ENCODE measurements around the gene TRPV4.

Gene TRPV4

GRCh38 chr12:109841356-109841755, 8.2 kb upstream of the TRPV4 start:
- Mint-ChIP-seq H3K4me3 (no peak overlapping the region), H3K9me3 (no peaks in the 10 kb centered on the region), H3K4me1 (peaks cover 12% of the 10 kb centered on the region), H3K27ac (peak overlapping the region in 1 of 2 donors; percentile 74), H3K27me3 (no peaks in the 10 kb centered on the region)
- DNase-seq = no peak
- ATAC-seq = no peak

DNA sequence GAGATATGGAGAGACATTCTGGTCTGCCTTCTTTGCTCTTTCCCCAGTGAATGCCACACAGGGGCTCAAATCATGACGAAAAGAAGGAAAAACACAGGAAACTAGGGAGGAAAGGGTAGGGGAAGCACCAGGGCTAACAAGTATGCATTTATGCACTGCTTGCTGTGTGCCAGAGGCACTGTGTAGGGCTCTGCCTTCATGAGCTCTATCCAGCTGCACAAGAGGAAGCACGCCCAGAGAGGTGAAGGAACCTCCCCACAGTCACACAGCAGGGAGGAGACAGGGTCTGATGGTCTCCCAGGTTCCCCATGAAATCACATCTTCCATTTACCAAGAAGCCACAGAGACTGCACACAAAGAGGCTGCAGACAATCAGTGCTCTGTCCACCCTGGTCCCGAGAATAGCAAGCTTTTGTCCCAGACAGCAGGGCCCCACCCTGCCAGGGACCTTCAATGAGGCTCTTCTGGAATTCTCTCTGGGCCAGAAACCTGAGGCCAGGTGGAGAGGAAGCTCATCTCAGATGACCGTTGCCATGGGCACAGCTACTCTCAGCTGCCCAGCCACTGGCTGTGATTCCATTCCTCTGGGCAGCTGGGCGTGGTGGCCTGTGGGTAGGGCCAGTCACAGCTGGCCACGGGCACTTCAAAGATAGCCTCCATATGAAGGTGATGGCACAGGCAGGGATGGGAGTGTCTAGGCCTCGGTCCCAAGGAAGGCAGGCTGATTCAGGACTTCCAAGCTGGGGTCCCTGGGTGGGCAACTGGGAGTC, 7.3 kb upstream of the TRPV4 start:
- DNase-seq (no peak), ATAC-seq (no peak)
- no peak overlapping the region for H3K27ac Mint-ChIP-seq
- no peak overlapping the region for H3K4me3 Mint-ChIP-seq
- no peaks in the 10 kb centered on the region for H3K9me3 Mint-ChIP-seq
- peaks cover 6% of the 10 kb centered on the region for H3K27me3 Mint-ChIP-seq
- H3K4me1 Mint-ChIP-seq = peaks cover 10% of the 10 kb centered on the region

DNA sequence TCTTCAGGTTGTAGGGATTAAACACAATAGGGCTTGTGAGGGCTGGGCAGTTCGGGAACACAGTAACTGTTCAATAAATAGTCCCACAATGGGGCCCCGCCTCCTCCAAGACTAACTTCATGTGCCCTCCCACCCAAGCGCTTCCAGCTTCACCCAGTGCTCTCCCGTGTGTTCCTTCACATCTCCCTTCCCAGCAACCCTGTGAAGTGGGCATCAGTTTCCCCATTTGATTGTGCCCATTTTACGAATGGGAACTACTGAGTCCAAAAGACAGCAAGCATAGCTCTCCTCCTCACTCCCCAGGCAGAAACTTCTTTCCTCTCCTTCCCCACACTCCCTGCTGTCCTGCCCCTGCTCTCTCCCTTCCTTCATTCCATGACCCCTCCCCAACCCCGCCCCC, 6.2 kb upstream of the TRPV4 start:
- Mint-ChIP-seq H3K4me3 (no peak overlapping the region), H3K4me1 (no peaks in the 10 kb centered on the region), H3K9me3 (no peaks in the 10 kb centered on the region), H3K27me3 (peaks cover 16% of the 10 kb centered on the region), H3K27ac (peak overlapping the region in 1 of 2 donors; percentile 42)
- DNase-seq (no peak), ATAC-seq (no peak)

DNA sequence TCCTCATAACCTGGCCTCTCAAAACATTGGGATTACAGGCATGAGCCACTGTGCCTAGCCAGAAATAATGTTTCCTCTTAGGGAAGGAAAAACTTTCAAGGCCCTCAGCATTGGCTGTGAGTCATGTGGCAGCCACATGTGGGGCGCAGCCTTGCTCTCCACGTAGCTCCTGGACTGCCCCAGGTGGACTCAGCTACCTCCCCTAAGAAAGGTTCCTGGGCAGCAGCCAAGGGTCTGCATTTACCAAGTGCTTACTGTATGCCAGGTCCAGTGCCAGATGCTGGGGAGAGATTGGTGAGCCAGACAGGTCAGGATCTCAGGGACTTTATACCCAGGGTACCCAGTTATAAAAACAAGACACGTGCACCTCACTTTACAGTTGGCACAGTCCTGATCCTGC, 3.7 kb upstream of the TRPV4 start:
- no peak for ATAC-seq
- H3K27ac Mint-ChIP-seq = no peak overlapping the region
- no peaks in the 10 kb centered on the region for H3K4me1 Mint-ChIP-seq
- no peak overlapping the region for H3K4me3 Mint-ChIP-seq
- no peaks in the 10 kb centered on the region for H3K9me3 Mint-ChIP-seq
- H3K27me3 Mint-ChIP-seq = peaks cover 40% of the 10 kb centered on the region
- no peak for DNase-seq

DNA sequence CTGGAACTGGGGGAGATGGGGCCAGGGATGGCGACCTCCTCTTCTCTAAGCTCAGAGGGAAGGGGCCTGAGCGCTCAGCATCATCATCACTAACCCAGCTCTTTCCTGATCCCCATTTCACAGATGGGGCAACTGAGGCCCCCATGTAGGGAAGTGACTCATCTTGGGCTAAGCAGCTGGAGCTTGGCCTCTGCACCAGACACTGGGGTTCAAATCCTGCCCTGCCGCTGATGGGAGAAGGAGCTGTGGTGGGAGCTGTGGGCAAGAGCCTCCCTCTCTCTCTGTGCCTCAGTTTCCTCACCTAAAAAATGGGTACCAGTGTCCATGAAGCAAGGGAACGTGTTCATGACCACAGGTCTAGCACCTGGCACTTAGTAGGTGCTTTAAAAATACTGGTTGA, 2.6 kb upstream of the TRPV4 start:
- Mint-ChIP-seq H3K4me3 (no peak overlapping the region), H3K4me1 (no peaks in the 10 kb centered on the region), H3K27me3 (peaks cover 51% of the 10 kb centered on the region), H3K9me3 (no peaks in the 10 kb centered on the region), H3K27ac (no peak overlapping the region)
- no peak for ATAC-seq
- DNase-seq = no peak

DNA sequence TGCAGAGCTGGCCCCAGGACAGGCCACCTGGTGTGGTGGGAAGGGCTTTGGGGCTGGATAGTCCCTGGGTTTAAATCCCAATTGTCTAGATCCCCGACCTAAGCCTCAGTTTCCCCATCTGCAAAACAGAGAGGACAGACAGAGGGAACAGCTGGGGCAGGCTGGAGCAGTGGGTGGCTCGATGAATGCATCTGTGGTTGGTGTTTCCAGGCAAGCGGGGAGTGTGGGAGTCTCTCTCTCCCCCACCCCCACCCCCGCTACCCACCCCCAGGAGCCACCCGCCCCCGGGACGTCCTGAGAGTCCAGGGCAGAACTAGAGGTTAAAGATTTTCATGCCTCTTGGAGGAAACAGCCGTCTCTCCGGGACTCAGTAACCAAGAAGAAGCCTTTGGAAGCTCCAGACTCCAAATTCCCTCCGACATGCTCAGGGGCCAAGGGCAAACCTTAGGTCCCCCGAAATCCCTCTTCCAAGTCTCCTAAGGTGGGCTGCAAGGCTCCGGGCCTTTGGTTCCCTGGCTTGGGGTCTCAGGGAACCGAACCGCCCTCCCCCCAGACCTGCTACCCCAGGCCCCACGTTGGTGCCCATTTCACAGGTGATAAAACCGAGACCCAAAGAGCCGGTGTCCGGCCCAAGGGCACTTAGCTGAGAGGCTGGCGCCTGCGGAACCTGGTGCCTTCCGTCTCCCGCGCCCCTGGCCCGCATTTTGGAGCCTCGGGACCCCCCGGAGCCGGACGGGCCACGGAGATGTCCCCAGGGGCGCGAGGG, 474 bp downstream of the TRPV4 start:
- H3K27me3 Mint-ChIP-seq = peaks cover 55% of the 10 kb centered on the region
- no peaks in the 10 kb centered on the region for H3K9me3 Mint-ChIP-seq
- H3K4me1 Mint-ChIP-seq = no peaks in the 10 kb centered on the region
- no peak overlapping the region for H3K4me3 Mint-ChIP-seq
- H3K27ac Mint-ChIP-seq = no peak overlapping the region
- DNase-seq (no peak), ATAC-seq (no peak)

- Mint-ChIP-seq H3K27me3 (peaks cover 55% of the 10 kb centered on the region), H3K9me3 (no peaks in the 10 kb centered on the region), H3K4me3 (no peak overlapping the region), H3K27ac (no peak overlapping the region), H3K4me1 (no peaks in the 10 kb centered on the region)
- ATAC-seq (no peak), DNase-seq (no peak)
Measured at GRCh38 chr12:109831929-109832328, 1.3 kb downstream of the TRPV4 start.

GRCh38 chr12:109831365-109831764, 1.8 kb downstream of the TRPV4 start:
- peaks cover 55% of the 10 kb centered on the region for H3K27me3 Mint-ChIP-seq
- no peak for ATAC-seq
- DNase-seq = no peak

GRCh38 chr12:109830718-109831117, 2.5 kb downstream of the TRPV4 start:
- DNase-seq (no peak), ATAC-seq (no peak)
- H3K27ac Mint-ChIP-seq = no peak overlapping the region
- no peaks in the 10 kb centered on the region for H3K9me3 Mint-ChIP-seq
- H3K27me3 Mint-ChIP-seq = peaks cover 51% of the 10 kb centered on the region
- no peaks in the 10 kb centered on the region for H3K4me1 Mint-ChIP-seq
- H3K4me3 Mint-ChIP-seq = no peak overlapping the region

More at GRCh38 chr12:109831365-109831764, 1.8 kb downstream of the TRPV4 start:
- Mint-ChIP-seq H3K27ac (no peak overlapping the region), H3K4me3 (no peak overlapping the region), H3K4me1 (no peaks in the 10 kb centered on the region), H3K9me3 (no peaks in the 10 kb centered on the region)

DNA sequence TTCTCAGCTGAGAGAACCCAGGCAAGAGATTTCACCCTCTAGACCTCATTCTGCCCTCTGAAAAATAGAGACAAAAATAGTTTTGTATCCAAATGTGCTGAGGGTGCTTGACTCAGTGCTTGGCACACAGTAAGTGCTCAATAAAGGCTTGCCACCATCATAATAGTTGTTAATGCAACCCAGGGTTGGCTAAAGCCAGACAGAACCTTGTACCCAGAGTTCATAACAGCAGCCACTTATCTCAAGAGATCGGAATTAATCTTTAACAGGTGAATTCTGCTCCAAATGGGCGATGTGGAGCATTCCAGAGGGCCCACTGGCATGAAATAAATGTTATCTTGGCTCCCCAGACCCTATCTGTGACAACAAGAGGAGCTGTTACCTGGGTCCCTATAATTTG, 2.9 kb downstream of the TRPV4 start:
- no peak overlapping the region for H3K4me3 Mint-ChIP-seq
- H3K27me3 Mint-ChIP-seq = peaks cover 47% of the 10 kb centered on the region
- H3K9me3 Mint-ChIP-seq = no peaks in the 10 kb centered on the region
- DNase-seq = no peak
- no peak overlapping the region for H3K27ac Mint-ChIP-seq
- no peak for ATAC-seq
- no peaks in the 10 kb centered on the region for H3K4me1 Mint-ChIP-seq

- H3K27me3 Mint-ChIP-seq = peaks cover 41% of the 10 kb centered on the region
- H3K4me3 Mint-ChIP-seq = no peak overlapping the region
- no peaks in the 10 kb centered on the region for H3K9me3 Mint-ChIP-seq
- no peak for DNase-seq
- ATAC-seq = no peak
- no peaks in the 10 kb centered on the region for H3K4me1 Mint-ChIP-seq
- no peak overlapping the region for H3K27ac Mint-ChIP-seq
Measured at GRCh38 chr12:109829667-109830066, 3.5 kb downstream of the TRPV4 start.

DNA sequence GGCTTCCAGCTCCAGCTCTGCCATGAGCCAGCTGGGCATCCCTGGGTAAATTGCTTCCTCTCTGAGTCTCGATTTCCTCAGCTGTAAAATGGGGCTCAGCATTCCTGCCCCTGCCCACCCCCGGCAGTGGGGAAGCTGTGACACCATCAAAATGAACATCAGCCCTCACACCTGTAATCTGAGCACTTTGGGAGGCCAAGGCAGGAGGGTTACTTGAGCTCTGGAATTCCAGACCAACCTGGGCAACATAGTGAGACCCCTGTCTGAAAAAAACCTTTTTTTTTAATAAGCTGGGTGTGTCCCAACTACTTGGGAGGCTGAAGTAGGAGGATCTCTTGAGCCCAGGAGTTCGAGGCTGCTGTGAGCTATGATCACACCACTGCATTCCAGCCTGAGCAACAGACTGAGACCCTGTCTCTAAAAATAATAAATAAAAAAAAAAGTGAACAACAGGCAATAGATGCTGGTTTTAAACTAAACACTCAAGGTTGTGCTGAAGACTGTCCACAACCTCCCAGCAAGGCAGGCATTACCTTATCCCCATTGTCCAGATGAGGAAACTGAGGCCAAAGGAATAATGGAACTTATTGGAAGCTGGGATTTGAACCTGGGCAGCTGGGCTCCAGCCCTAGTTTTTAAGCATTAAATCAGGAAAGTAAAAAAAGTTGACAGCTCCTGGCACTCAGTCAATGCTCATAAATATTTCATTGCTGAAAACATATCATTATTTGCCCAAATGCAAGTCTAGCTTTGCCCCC, 4.3 kb downstream of the TRPV4 start:
- Mint-ChIP-seq H3K4me1 (no peaks in the 10 kb centered on the region), H3K9me3 (no peaks in the 10 kb centered on the region), H3K4me3 (no peak overlapping the region), H3K27ac (no peak overlapping the region), H3K27me3 (peaks cover 33% of the 10 kb centered on the region)
- no peak for ATAC-seq
- DNase-seq = no peak

DNA sequence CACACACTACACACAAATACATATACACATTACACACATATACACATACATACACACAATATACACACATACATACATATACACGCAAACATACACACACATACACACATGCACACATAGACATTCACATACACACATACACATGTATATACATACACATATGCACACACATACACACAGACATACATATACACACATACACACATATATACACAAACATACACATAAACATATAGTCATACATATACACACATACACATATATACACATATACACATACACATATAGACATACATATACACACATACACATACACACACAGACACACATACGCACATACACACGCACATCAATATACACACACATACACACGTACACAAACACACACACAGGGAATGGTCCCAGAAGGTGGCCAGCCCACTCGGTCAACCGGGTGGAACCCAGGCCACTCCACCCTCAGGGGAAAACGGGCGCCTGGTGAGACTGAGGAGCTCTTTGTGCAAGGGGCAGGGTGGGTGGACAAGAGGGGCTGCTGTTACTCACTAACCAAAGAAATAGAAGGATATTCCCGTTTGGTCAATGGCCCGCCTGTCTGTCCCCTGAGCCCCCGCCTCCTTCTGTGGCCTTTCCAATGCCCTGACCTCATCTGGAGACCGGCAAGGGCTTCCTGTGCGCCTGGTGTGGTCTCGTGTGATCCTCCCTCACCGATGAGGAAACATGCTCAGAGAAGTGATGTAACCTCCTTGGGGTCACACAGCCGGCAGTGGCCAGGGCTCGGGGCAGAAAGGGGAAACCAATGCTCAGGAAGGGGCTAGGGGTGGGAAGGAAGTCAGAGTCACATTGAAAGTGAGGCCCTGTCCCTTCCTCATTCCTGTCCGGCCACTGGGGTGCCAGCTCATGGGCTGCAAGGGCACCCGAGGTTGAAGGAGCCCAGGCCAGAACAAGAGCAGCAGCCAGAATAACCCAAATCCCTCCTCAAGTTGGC, 5.3 kb downstream of the TRPV4 start:
- Mint-ChIP-seq H3K9me3 (no peaks in the 10 kb centered on the region), H3K4me1 (no peaks in the 10 kb centered on the region), H3K27me3 (peaks cover 24% of the 10 kb centered on the region), H3K4me3 (no peak overlapping the region), H3K27ac (peak overlapping the region in 1 of 2 donors; percentile 89)
- DNase-seq (no peak), ATAC-seq (no peak)

DNA sequence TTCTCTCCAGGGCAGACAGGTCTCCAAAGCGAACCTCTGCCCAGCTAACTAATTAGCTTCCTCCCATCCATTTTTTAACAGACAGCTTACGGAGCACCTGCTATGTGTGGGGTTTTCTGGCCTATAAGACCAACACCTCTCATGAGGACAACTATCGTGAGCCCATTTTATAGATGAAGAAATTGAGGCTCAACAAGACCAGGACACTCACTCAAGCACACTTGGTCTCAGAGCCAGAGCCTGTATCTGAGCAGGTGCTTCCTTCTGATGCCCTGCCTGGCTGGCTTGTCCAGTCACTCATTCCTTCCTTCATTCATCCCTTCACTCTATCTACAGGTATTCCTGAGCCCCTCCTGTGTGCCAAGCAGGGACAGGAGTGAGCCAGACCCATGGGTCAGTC, 6.1 kb downstream of the TRPV4 start:
- peaks cover 16% of the 10 kb centered on the region for H3K27me3 Mint-ChIP-seq
- H3K27ac Mint-ChIP-seq = peak overlapping the region in 1 of 2 donors; percentile 56
- ATAC-seq = no peak
- H3K4me3 Mint-ChIP-seq = no peak overlapping the region
- DNase-seq = no peak
- H3K9me3 Mint-ChIP-seq = no peaks in the 10 kb centered on the region
- no peaks in the 10 kb centered on the region for H3K4me1 Mint-ChIP-seq

GRCh38 chr12:109824731-109825130, 8.5 kb downstream of the TRPV4 start:
- ATAC-seq = no peak
- H3K4me1 Mint-ChIP-seq = no peaks in the 10 kb centered on the region
- H3K27me3 Mint-ChIP-seq = no peaks in the 10 kb centered on the region

More at GRCh38 chr12:109824731-109825130, 8.5 kb downstream of the TRPV4 start:
- H3K4me3 Mint-ChIP-seq = no peak overlapping the region
- no peak overlapping the region for H3K27ac Mint-ChIP-seq
- H3K9me3 Mint-ChIP-seq = no peaks in the 10 kb centered on the region
- no peak for DNase-seq

All from stimulated activated naive CD8-positive, alpha-beta T cell treated with anti-CD3 and anti-CD28 coated beads, Interleukin-15, amount 100 ng/mL, for 72 hours (primary cell).